PFSK-1 (cell line): ENCODE results near the gene TBCD.

Source experiments
- FOXP2 ChIP-seq: optimal IDR thresholded peaks from 2 replicates; pipeline ENCODE3; 2011; ENCODE audit warnings: borderline replicate concordance, control low read depth, inconsistent platforms; ENCODE audit not compliant: insufficient read depth; ENCODE audit errors: extremely low read length, extremely low read depth
- POLR2AphosphoS5 ChIP-seq: IDR thresholded peaks from 2 replicates; pipeline ENCODE4 v1.6.1; 2012; ENCODE audit warnings: low read depth, mild to moderate bottlenecking, control low read depth, low read length, moderate library complexity
- SIN3A ChIP-seq: IDR thresholded peaks from 2 replicates; pipeline ENCODE4 v1.6.1; 2012; ENCODE audit warnings: mild to moderate bottlenecking, low read length, moderate library complexity, borderline replicate concordance; ENCODE audit not compliant: insufficient read depth
- TAF1 ChIP-seq: IDR thresholded peaks from 2 replicates; pipeline ENCODE4 v1.6.1; 2012; ENCODE audit warnings: low read length, control low read depth, borderline replicate concordance; ENCODE audit not compliant: insufficient read depth
- TF ChIP-seq, protein P1 (sequence below), 2 experiments: IDR thresholded peaks; 2 replicates each; pipeline versions ENCODE4 v1.6.1 to v1.8.0; 2011 to 2012; ENCODE audit warnings: low read depth in 2 of 2, low read length in 2 of 2, control low read depth in 1 of 2, inconsistent platforms in 1 of 2, mild to moderate bottlenecking in 1 of 2, moderate library complexity in 1 of 2; ENCODE audit not compliant: insufficient read depth in 1 of 2

Gene TBCD

GRCh38 chr17:82932518-82933310 is 180.8 kb downstream of the TBCD start:
- TF ChIP-seq TAF1: no peak

GRCh38 chr17:82933911-82934310 is 182.0 kb downstream of the TBCD start:
- TF ChIP-seq SIN3A (no peak), TAF1 (no peak), POLR2AphosphoS5 (no peak), FOXP2 (no peak)
- TF ChIP-seq, protein P1, sequence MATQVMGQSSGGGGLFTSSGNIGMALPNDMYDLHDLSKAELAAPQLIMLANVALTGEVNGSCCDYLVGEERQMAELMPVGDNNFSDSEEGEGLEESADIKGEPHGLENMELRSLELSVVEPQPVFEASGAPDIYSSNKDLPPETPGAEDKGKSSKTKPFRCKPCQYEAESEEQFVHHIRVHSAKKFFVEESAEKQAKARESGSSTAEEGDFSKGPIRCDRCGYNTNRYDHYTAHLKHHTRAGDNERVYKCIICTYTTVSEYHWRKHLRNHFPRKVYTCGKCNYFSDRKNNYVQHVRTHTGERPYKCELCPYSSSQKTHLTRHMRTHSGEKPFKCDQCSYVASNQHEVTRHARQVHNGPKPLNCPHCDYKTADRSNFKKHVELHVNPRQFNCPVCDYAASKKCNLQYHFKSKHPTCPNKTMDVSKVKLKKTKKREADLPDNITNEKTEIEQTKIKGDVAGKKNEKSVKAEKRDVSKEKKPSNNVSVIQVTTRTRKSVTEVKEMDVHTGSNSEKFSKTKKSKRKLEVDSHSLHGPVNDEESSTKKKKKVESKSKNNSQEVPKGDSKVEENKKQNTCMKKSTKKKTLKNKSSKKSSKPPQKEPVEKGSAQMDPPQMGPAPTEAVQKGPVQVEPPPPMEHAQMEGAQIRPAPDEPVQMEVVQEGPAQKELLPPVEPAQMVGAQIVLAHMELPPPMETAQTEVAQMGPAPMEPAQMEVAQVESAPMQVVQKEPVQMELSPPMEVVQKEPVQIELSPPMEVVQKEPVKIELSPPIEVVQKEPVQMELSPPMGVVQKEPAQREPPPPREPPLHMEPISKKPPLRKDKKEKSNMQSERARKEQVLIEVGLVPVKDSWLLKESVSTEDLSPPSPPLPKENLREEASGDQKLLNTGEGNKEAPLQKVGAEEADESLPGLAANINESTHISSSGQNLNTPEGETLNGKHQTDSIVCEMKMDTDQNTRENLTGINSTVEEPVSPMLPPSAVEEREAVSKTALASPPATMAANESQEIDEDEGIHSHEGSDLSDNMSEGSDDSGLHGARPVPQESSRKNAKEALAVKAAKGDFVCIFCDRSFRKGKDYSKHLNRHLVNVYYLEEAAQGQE (IDR thresholded peaks at IDR 0.05; ENCODE audit: insufficient read depth in 1 of 2, low read depth in 2 of 2, low read length in 2 of 2): no peak

DNA sequence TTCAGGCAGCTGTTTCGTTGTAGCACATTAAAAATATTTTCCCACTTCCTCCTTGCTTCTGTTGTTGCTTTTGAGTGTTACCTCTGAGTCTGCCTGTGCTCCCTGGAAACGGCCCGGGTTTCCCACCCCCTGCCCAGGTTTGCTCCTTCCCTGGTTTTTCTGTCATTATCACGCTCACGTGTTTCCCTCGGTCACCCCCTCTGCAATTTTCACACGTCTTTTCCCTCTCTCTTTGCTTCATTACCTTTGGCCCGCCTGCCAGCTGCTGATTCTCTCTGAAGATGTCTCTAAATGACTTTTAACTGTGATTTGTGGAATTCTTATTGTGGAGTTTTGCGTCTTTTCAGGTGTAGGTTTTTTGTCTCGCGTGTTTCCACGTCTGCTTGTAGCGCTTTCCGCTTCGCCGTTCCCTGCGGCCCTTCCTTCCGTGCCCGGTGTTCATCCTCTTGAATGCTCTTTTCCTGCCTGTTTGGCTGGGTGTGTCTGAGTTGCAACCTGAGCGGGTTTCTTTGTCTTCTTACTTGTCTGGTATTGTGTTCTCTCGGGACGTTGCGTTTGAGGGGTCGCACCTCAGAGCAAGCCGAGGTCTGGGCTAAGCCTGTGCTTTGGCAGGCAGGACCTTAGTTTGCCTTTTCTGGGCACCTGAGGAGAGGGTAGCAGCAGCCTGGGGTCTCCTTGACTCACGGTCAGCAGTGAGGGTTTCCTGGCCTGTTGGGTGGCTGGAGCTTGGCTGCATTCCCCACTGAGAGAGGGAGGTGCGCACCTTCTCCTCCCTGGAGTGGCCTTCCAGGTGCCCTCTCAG is 184.3 kb downstream of the TBCD start:
- no peak for TF ChIP-seq SIN3A

GRCh38 chr17:82936768-82937171 is 184.9 kb downstream of the TBCD start:
- TF ChIP-seq, protein P1 (IDR thresholded peaks at IDR 0.05; ENCODE audit: insufficient read depth in 1 of 2, low read depth in 2 of 2, low read length in 2 of 2): no peak
- TF ChIP-seq FOXP2: no peak
- TF ChIP-seq TAF1: no peak
- no peak for TF ChIP-seq POLR2AphosphoS5
- TF ChIP-seq SIN3A: no peak

DNA sequence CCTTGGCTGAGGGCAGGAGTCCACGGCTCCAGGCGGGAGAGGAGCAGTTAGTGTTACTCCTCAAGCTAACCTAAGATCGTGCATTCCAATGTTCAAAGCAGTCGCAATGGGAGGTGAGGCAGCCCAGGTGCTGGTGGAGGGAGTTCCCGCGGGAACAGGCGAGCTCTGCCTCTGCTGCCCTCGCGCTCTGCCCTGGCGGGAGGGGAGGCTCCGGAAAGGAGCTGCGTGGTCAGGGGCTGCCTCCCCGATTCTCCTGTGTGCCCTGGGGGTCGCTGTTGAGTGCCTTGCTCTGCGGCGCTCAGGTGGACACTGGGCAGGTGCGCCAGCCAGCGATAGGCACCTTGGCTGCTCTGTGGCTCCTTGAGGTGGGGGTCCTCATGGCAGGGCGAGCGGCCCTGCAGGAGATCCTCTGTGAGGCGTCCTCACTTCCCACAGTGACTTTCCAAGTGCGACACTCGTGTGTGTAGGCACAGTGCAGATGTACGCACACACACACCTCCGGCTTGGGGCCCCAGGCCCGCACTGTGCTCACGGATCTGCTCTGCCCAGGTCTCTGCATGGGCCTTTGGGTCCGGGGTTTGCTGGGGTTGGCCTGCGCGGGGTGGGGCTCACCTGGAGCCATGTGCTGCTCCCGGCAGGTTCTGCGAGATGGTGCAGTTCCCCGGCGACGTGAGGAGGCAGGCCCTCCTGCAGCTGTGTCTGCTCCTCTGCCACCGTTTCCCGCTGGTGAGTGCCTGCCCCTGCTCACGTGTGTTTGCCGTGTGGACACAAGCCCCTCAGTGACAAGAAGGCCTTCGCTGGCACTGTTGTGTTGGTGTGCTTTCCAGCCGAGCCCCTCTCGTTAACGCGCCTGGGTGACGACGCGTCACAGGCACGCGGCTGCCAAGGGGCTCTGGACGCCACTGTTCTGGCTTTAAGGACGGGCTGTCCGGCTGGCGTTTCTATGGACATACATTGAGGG is 185.8 kb downstream of the TBCD start:
- TF ChIP-seq POLR2AphosphoS5: no peak
- TF ChIP-seq TAF1: no peak
- TF ChIP-seq, protein P1 (IDR thresholded peaks at IDR 0.05; ENCODE audit: insufficient read depth in 1 of 2, low read depth in 2 of 2, low read length in 2 of 2): no peak
- no peak for TF ChIP-seq SIN3A
- no peak for TF ChIP-seq FOXP2
